Subcutaneous adipose tissue (tissue), 4 donors: ENCODE results near the gene PASK. TPM values are rescaled to one million over a fixed set of nuclear protein-coding genes. Genes with fewer than 3 reads are reported as not detected.

Experiments
- total RNA-seq, 4 donors: library from RNA; depleted of rRNA; stranded (reverse); fragments of >200 nt; gene quantifications; one replicate each; pipeline ENCODE4 v1.1.0, GENCODE V29; 2016
- TF ChIP-seq, protein P1 (sequence below): fragments of 450-650 bp; IDR thresholded peaks from one replicate; pipeline ENCODE4 v1.5.1; 2016; ENCODE audit warnings: low read depth, mild to moderate bottlenecking, control low read depth, antibody characterized with exemption, moderate library complexity

PASK gene
- total RNA-seq, 4 donors from 2014 or later = 2.0 to 4.4 (median 4.0) TPM

GRCh38 chr2:241142593-241142992, 6.7 kb downstream of the PASK start:
- TF ChIP-seq, protein P1, sequence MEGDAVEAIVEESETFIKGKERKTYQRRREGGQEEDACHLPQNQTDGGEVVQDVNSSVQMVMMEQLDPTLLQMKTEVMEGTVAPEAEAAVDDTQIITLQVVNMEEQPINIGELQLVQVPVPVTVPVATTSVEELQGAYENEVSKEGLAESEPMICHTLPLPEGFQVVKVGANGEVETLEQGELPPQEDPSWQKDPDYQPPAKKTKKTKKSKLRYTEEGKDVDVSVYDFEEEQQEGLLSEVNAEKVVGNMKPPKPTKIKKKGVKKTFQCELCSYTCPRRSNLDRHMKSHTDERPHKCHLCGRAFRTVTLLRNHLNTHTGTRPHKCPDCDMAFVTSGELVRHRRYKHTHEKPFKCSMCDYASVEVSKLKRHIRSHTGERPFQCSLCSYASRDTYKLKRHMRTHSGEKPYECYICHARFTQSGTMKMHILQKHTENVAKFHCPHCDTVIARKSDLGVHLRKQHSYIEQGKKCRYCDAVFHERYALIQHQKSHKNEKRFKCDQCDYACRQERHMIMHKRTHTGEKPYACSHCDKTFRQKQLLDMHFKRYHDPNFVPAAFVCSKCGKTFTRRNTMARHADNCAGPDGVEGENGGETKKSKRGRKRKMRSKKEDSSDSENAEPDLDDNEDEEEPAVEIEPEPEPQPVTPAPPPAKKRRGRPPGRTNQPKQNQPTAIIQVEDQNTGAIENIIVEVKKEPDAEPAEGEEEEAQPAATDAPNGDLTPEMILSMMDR = no peak

DNA sequence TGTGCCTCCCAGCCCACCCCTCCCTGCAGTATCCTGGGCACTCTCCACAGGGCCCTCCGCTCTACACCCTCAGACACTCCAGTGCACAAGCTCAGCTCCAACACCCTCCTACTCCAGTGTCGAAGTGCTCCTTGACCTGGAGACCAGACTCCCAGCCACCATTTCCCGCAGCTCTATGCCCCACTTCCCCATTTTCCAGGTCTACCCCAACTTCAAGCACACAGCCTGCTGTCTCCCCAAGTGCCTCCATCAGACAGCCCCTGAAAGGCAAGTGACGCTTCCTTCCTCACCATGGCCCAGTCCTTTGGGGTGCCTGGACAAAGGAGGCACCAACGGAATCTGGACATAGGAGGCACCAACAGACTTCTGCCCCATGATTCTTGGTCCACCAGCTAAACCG, 7.2 kb downstream of the PASK start:
- TF ChIP-seq, protein P1 = no peak

DNA sequence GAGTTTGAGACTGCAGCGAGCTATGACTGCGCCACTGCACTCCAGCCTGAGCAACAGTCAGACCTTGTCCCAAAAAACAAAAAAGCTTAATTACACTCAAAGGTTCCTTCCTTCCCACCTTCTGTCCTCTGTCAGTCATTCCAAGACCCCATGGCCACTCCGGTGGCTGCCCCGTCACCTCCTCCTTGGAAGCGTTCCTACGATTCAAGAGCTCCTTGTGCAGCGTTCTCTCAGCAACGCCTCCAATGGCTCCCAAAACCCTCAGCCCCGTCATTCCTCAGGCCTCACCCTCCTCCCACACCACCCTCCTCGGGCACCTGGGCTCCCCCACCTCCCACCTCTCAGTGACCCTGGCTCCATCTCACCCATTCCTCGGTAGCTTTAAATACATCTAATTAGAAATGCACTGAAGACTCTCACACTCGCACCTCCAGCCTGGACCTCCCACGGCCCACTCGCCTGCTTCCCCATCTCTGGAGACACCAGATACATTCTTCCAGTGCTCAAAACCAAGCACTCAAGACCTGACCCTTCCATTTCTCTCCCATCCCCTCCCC, 8.0 kb downstream of the PASK start:
- TF ChIP-seq, protein P1 = no peak

- TF ChIP-seq, protein P1 = no peak
Observed at GRCh38 chr2:241140445-241140840, 8.8 kb downstream of the PASK start.

GRCh38 chr2:241139531-241140444, 9.5 kb downstream of the PASK start:
- TF ChIP-seq, protein P1 = no peak

DNA sequence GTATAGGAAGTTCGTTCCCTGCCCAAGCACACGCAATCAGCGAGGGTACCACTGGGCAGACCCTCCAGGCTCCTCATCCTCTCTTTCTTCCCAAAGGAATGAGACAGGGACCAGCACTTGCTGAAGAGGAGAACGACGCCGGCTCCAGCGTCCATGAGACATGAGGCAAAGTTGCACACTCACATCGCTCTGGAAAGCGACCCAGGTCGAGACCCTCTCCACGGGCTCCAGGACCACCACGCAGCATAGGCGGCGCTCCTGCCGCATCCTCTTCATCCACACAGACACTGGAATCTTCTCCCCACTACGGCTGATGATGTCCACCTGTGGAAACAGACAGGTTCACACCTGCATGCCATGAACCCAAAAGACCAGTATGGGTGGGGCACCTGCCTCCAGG, 10.8 kb downstream of the PASK start:
- TF ChIP-seq, protein P1 = no peak
